COLO668 (cell line): ENCODE data around the gene ITPA.

Source experiments
- DNase-seq: peaks from one replicate; lab custom pipeline; 2025; ENCODE audit not compliant: unreplicated experiment; lab: John Stamatoyannopoulos, UW

Gene ITPA

GRCh38 chr20:3209257-3209945, at the start of gene ITPA:
TSS of gene ITPA (plus strand) at chr20:3209498. CDS start at chr20:3209552, 54 bp downstream.
- DNase-seq = peak; percentile 56

GRCh38 chr20:3160418-3160817, 48.9 kb upstream of the ITPA start:
- no peak for DNase-seq

- no peak for DNase-seq
Measured at GRCh38 chr20:3161316-3162079, 47.8 kb upstream of the ITPA start.

- DNase-seq = peak; percentile 95
Measured at GRCh38 chr20:3162080-3162611, 47.2 kb upstream of the ITPA start.

GRCh38 chr20:3163099-3164042, 45.9 kb upstream of the ITPA start:
- DNase-seq = peak; percentile 57

GRCh38 chr20:3164043-3164762, 45.1 kb upstream of the ITPA start:
- no peak for DNase-seq

GRCh38 chr20:3164763-3165410, 44.4 kb upstream of the ITPA start:
- DNase-seq = peak; percentile 56

GRCh38 chr20:3165473-3166337, 43.6 kb upstream of the ITPA start:
- DNase-seq = peak; percentile 94

- DNase-seq = no peak
Measured at GRCh38 chr20:3166338-3166912, 42.9 kb upstream of the ITPA start.

GRCh38 chr20:3166913-3167342, 42.4 kb upstream of the ITPA start:
- DNase-seq = no peak

- peak; percentile 58 for DNase-seq
Measured at GRCh38 chr20:3167738-3168078, 41.6 kb upstream of the ITPA start.

- peak; percentile 95 for DNase-seq
Measured at GRCh38 chr20:3168079-3168828, 41.0 kb upstream of the ITPA start.

GRCh38 chr20:3168829-3169590, 40.3 kb upstream of the ITPA start:
- DNase-seq = no peak

GRCh38 chr20:3171391-3172125, 37.7 kb upstream of the ITPA start:
- no peak for DNase-seq

- no peak for DNase-seq
Measured at GRCh38 chr20:3172126-3172932, 37.0 kb upstream of the ITPA start.
